ENCODE data around the gene FBXW9.
A peak's percentile ranks its signal among the peaks of the same experiment; 100 is the strongest.

Gene FBXW9

DNA sequence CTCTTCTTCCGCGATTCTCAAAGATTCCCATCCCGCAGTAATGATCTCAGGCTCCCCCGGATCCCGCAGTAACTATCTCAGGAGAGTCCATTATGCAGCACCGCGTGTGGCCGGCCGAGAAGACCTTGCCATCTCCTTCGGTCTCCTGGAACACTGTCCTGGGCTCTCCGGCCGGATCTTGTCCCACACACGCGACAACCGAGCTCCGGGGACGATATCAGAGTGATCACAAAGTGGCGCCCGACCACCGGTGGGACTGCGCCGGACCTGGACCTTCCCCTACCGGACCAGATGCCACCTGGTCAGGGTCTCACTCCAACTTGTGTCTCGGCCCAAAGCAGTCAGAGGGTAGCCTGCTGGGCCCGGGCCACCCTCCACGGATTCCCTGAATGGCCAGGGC is 53.9 kb downstream of the FBXW9 start:
- no peak overlapping the region for H3K9ac ChIP-seq (ENCODE audit: low read depth in 1 of 2, low read length in 2 of 2)
- H3K36me3 ChIP-seq (ENCODE audit: control insufficient read depth in 2 of 2, insufficient read depth in 2 of 2, low read length in 2 of 2): no peaks in the 10 kb centered on the region
- H3K27ac ChIP-seq (ENCODE audit: low read depth in 2 of 2, low read length in 2 of 2): no peak overlapping the region
- no peaks in the 10 kb centered on the region for H3K27me3 ChIP-seq (ENCODE audit: control insufficient read depth in 2 of 2, insufficient read depth in 2 of 2, low read length in 2 of 2)
- no peaks in the 10 kb centered on the region for H3K9me3 ChIP-seq (ENCODE audit: control insufficient read depth in 2 of 2, low read length in 2 of 2)
- H3K4me3 ChIP-seq (ENCODE audit: low read length in 2 of 2): no peak overlapping the region
- peaks cover 2 to 3% of the 10 kb centered on the region in 2 donors for H3K4me1 ChIP-seq (ENCODE audit: control insufficient read depth in 2 of 2, insufficient read depth in 2 of 2, low read length in 2 of 2)

DNA sequence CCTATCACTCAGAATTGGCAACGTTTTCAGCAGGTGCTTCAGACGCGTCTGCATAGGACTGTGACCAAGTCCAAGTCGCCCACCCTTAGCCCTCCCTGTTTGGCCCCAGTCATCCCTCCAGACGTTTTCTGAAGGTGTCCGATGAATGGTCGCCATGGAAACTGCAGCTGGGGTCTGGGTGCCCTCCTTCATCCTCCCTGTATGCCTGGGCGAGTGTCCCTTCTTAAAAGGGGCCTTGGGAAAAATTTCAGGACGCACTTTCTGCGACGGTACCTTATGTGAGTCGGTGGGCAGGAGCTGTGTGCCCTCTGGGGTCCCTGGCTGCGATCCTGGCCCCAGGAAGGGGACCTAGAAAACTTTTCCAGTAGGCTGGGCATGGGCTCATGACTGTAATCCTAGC is 55.0 kb downstream of the FBXW9 start:
- Histone ChIP-seq H3K9me3 (ENCODE audit: control insufficient read depth in 2 of 2, low read length in 2 of 2) (no peaks in the 10 kb centered on the region), H3K4me1 (ENCODE audit: control insufficient read depth in 2 of 2, insufficient read depth in 2 of 2, low read length in 2 of 2) (peaks cover 2 to 3% of the 10 kb centered on the region in 2 donors), H3K9ac (ENCODE audit: low read depth in 1 of 2, low read length in 2 of 2) (no peak overlapping the region), H3K4me3 (ENCODE audit: low read length in 2 of 2) (no peak overlapping the region), H3K27ac (ENCODE audit: low read depth in 2 of 2, low read length in 2 of 2) (no peak overlapping the region), H3K27me3 (ENCODE audit: control insufficient read depth in 2 of 2, insufficient read depth in 2 of 2, low read length in 2 of 2) (no peaks in the 10 kb centered on the region), H3K36me3 (ENCODE audit: control insufficient read depth in 2 of 2, insufficient read depth in 2 of 2, low read length in 2 of 2) (no peaks in the 10 kb centered on the region)

DNA sequence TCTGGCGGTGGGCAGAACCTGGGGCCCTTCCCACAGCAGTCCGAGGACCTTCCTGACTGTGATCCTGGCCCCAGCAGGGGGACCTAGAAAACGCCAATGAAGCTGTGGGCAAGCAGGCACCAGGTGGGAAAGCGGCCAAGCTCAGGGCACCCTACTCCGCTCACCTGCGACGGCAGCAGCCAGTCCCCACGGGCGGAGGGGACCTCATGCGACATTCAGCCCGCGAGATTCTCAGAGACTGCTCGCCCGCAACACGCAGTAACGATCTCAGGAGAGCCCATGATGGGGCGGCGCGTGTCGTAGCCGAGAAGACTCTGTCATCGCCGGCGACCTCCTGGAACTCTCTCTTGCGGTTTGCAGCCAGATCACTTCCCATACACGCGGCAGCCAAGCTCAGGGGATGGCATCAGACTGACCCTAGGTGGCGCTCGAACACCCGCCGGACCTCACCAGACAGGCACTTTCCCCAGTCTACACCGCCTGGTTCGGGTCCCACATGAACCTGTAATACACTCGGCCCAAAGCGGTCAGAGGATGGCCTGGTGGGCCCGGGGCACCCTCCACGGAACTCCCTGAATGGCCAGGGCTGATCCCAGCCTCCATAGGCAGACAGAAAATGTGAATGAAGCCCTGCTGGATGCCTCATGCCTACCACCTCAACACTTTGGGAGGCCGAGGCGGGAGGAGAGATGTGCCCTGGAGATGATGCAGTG is 56.4 kb downstream of the FBXW9 start:
- no peak overlapping the region for H3K27ac ChIP-seq (ENCODE audit: low read depth in 2 of 2, low read length in 2 of 2)
- no peaks in the 10 kb centered on the region for H3K9me3 ChIP-seq (ENCODE audit: control insufficient read depth in 2 of 2, low read length in 2 of 2)
- no peaks in the 10 kb centered on the region for H3K36me3 ChIP-seq (ENCODE audit: control insufficient read depth in 2 of 2, insufficient read depth in 2 of 2, low read length in 2 of 2)
- no peaks in the 10 kb centered on the region for H3K27me3 ChIP-seq (ENCODE audit: control insufficient read depth in 2 of 2, insufficient read depth in 2 of 2, low read length in 2 of 2)
- H3K4me3 ChIP-seq (ENCODE audit: low read length in 2 of 2): peak overlapping the region; percentile 20 to 54
- peak overlapping the region; percentile 24 to 28 for H3K9ac ChIP-seq (ENCODE audit: low read depth in 1 of 2, low read length in 2 of 2)
- peaks cover 2 to 3% of the 10 kb centered on the region in 2 donors for H3K4me1 ChIP-seq (ENCODE audit: control insufficient read depth in 2 of 2, insufficient read depth in 2 of 2, low read length in 2 of 2)
